Coronary artery (tissue), 2 donors: ENCODE measurements around the gene C1orf167.
A peak's percentile ranks its signal among the peaks of the same experiment; 100 is the strongest.

Experiments
- DNase-seq: peaks from one replicate; pipeline ENCODE4 v3.0.0-alpha.2; 2017; ENCODE audit warnings: low spot score
- H3K27ac ChIP-seq, 2 donors: fragments of 200-600 bp; sonication (generic); one replicate each; pipeline ENCODE4 v1.5.1; 2016 to 2019
- H3K4me3 ChIP-seq: fragments of 200-600 bp; sonication (generic); 2 replicates; pipeline ENCODE4 v1.5.1; 2016; ENCODE audit warnings: mild to moderate bottlenecking, moderate library complexity
- TF ChIP-seq, protein P1 (sequence below): fragments of 200-600 bp; sonication (generic); IDR thresholded peaks from one replicate; pipeline ENCODE4 v1.5.1; 2019; ENCODE audit warnings: antibody characterized with exemption

Gene C1orf167, protein sequence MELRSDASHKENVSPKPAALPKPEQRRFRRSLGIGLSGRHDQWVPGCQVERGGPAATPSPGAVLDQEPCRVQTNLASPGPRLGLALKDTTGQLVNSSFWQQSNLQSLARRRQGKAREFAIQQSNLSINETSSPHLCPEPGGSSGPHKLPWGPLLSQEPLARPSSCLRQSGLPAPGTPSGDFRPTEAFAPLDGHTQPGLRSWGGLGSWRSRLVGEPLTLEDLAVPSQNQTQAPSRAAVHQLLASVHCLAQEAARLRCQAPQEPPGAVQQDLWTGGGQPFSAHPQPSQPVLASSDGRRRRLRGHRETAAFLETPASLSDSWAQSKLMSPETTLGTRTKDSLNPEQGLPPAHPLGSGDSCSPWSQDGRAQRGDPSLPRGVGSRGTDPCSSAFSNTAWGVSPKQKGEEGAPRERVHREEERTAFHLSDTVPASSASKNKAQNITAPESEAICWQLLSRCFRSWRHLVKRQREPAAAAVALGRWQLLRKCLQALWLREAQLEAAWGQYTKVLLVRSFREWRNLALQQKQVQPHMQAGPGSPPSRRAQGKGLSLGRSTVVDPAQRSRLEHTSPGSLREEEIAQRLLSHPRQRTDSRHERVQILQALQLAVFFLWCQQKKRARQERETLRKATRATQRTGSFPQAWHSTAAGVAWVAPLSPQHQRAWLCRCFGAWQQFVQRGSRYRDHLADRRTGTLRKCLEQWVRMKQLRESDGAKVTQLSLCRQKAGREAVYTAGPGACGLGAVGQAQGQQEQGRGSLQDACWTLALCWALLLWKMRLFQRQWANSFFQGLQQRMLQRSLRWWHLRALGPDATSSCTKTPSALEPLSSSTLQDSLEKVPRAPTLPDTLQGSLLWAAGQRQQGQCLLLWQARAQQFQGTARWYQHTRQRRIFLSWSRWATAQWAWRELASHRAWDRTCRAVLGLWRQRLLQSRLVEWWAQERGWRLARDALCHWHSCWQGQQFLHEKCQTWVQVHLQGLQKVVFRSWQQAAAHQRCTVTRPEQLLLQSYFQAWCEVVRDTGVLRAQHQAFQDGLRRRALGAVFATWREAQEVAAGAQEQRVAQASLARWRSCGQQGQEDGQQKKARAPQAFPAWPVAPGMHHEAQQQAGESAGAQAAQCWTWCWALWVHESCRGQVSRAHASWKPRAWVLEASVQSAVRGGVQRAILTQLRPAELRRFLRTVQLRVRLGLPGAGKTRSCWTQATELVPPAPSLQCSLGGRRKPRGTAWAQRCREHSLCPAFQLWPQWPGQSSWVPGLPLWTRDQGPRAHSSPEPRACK (N-terminal part only)

DNA sequence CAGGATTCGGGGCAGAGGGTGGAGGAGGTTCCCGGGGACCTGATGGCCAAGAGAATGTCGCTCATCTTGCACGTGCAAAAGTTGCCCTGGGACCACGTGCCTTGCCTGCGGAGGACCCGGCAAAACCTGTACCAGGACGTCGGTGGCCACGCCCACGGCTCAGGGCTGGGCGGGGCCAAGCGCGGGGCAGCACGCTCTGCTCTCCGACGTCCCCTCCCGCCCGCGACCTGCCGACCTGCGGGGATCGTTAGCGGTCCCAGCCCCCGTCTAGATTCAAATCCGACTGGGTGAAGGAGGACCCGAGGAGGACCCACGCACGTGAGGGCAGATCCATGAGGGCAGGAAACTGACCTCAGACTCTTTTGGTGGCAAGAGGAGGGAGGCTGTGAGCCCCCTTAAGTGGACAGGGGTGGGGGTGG is at the start of gene C1orf167:
Gene C1orf167, plus strand, starts transcription at position 206 of the 419 bp plus-strand sequence. CDS start 2,208 bp downstream, outside the sequence.
- peak within 1 kb of the TSS; percentile 30 for H3K4me3 ChIP-seq
- H3K27ac ChIP-seq: no peak within 1 kb of the TSS
- TF ChIP-seq, protein P1, sequence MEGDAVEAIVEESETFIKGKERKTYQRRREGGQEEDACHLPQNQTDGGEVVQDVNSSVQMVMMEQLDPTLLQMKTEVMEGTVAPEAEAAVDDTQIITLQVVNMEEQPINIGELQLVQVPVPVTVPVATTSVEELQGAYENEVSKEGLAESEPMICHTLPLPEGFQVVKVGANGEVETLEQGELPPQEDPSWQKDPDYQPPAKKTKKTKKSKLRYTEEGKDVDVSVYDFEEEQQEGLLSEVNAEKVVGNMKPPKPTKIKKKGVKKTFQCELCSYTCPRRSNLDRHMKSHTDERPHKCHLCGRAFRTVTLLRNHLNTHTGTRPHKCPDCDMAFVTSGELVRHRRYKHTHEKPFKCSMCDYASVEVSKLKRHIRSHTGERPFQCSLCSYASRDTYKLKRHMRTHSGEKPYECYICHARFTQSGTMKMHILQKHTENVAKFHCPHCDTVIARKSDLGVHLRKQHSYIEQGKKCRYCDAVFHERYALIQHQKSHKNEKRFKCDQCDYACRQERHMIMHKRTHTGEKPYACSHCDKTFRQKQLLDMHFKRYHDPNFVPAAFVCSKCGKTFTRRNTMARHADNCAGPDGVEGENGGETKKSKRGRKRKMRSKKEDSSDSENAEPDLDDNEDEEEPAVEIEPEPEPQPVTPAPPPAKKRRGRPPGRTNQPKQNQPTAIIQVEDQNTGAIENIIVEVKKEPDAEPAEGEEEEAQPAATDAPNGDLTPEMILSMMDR: no peak
- no peak for DNase-seq

GRCh38 chr1:11712285-11712684 is 49.7 kb upstream of the C1orf167 start:
- Histone ChIP-seq H3K27ac (no peak overlapping the region), H3K4me3 (no peak overlapping the region)
- TF ChIP-seq, protein P1: no peak
- DNase-seq: no peak

- DNase-seq: no peak
- TF ChIP-seq, protein P1: no peak
- Histone ChIP-seq H3K4me3 (no peak overlapping the region), H3K27ac (no peak overlapping the region)
These were observed 48.9 kb upstream of the C1orf167 start for GRCh38 chr1:11713095-11713494.

- DNase-seq: no peak
- Histone ChIP-seq H3K4me3 (no peak overlapping the region), H3K27ac (no peak overlapping the region)
- TF ChIP-seq, protein P1: no peak
These were observed 47.0 kb upstream of the C1orf167 start for GRCh38 chr1:11714831-11715575.

- peak overlapping the region; percentile 67 for H3K4me3 ChIP-seq
- peak overlapping the region in 1 of 2 donors; percentile 72 for H3K27ac ChIP-seq
- DNase-seq: peak; percentile 84
- TF ChIP-seq, protein P1: peak; percentile 78
These were observed 42.5 kb upstream of the C1orf167 start for GRCh38 chr1:11719313-11720032.
